GM18909 (cell line): Measurements from ENCODE around the gene ROBO4.

Experiments
- ATAC-seq: cut with Tn5 transposase; IDR thresholded peaks from one replicate; pipeline ENCODE4 v1.9.1; 2021; ENCODE audit warnings: mild to moderate bottlenecking; ENCODE audit not compliant: unreplicated experiment, poor library complexity

The ROBO4 gene

DNA sequence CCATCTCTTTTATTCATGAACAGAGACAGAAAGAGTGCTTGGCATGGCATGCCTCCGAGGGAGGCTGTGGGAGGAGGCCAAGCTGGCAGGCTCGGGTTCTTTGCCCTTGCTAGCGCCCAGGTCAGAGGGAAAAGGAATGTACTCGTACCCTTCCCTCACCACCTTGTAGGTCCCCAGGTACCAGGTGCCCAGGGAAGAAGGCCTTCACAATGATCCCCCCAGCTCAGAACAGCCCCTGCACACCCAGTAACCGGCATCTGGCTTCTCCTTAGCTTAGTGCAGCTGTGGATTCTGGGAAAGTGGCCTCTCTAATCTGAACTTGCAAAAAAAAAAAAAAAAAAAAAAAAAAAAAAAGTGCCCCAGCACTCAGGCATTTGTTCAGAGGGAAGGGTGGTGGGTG lies 22.7 kb upstream of the ROBO4 start:
- no peak for ATAC-seq

DNA sequence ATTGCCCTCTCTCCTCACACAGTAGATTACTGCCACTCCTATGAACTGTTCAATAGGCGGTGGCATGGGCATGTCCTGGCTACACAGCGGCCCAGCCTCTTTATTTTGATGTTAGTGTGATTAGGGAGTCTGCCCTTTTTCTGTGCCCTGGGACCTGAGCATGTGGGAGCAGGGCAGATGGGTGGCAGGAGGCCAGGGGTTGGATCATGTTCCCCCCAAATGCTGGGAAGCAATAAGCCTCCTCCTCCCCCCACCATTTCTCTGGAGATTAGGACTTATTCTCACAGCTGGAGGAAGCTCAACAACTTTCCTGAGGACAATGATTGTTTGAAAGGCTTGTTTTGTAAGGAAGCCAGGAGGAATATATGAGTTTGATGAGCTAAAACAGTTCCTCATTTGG lies 22.2 kb upstream of the ROBO4 start:
- no peak for ATAC-seq

DNA sequence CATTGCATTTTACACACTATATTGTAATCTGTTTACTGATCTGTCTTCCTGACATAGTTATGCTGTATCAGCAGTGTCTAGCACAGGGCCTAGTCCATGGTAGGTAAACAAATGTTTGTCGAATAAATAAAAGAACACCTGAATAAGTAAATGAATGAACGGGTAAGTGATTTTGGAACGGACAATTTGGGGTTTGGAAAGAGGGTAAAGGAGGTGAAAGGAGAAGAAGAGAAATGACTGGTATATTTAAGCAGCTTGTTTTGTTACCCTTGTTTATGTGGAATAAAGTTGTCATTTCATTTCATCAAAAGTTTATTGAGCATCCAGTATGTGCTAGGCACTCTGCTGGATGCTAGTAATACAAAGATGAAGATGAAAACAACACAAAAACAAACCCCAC lies 21.3 kb upstream of the ROBO4 start, which contains the start of gene HEPN1:
Gene HEPN1 (plus strand): TSS at position 301 of the 400 bp plus-strand sequence.
- ATAC-seq: no peak

DNA sequence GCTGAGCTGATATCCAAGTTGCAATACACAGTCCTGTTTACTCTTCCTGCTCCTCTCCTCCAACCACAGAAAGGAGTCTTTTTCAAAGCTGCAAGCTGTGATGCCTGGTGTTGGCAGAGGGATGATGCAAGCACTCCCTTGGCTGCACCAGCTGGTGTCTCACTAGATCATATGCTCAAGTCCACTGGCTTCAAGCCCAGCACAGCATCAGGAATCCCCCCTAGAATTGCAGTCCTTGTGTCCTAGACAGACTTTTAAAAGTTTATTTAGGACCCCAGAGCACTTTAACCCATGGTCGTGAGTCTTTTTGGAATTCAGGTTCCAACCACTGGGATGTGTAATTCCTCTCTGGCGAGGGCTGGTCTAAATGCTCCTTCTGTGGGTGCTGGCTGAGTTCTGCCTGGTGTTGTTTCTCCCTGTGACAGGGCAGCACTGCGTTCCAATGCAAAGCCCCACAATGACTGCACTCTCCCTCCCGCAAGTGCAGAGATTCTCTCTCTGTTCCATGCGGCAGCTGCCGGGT lies 19.5 kb upstream of the ROBO4 start:
- no peak for ATAC-seq

DNA sequence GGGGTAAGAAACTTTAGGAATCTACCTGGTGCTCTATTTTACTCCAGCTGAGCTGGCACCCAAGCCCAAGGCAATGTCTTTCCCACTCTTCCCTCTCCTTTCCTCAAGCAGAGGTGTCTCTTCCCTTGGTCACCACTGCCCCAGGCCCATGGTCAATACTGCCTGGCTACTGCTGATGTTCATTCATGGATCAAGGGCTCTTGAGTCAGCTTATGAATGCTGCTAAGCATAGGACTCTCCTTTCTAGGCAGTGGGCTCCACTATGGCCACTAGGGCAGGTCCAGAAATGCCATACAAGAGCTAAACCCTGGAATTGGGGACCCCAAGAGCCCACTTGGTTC lies 18.7 kb upstream of the ROBO4 start:
- no peak for ATAC-seq

DNA sequence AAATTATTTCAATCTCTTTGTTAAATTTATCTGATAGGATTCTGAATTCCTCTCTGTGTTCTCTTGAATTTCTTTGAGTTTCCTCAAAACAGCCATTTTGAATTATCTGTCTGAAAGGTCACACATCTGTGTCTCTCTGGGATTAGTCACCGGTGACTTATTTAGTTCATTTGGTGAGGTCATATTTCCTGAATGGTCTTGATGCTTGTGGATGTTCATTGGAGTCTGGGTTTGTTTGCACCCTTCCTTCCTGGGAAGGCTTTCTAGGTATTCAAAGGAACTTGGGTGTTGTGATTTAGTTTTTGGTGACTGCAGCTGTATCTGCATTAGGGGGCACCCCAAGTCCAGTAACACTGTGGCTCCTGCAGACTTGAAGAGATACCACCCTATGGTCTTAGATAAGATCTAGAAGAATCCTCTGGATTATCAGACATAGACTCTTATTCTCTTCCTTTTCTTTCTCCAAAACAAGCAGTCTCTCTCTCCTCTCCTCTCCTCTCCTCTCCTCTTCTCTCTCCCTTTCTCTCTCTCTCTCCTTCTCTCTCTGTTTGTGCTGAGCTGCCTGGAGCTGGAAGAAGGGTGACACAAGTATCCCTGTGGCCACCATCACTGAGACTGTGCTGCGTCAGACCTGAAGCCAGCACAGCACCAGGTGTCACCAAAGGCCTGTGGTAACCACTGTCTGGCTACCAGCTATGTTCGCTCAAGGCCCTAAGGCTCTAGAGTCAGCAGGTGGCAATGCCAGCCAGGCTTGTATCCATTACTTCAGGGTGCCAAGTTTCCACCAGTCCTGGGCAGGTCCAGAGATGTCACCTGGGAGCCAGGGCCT lies 18.1 kb upstream of the ROBO4 start:
- no peak for ATAC-seq

DNA sequence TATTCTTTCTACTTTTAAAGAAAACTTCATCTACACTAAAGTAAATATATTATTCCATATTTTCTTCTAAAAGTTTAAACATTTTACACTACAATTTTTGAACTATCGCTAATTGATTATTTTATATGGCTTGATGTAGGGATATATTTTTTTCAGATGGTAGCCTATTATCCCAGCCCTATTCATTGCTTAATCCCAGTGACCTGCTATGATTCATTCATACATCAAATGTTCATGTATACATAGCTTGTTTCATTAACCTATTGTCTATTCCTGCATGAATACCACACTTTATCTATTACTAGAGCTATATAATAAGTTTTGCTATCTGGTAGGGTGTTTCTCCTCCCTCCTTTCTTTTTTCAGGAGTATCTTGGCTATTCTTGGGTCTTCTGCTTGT lies 5.0 kb upstream of the ROBO4 start:
- ATAC-seq: no peak

DNA sequence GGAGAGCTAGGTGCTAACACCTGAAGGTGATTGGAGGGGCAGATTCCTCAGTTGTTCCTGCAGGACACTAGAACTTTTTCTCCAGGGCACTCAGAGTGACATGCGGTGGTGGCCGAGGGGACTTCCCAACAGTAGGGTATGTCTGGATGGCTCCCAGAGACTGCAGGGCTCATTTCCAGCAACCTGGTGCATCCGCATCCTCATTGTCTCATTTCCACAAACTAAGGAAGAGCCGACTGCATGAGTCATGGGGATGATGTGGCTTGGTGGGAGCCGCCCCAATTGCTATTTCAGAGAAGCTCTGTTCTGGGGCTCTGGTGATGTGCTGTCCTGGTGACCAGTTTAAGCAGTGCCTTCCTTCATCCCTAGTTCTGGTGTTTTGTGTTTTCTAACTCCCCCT lies 2.8 kb upstream of the ROBO4 start:
- ATAC-seq: no peak

DNA sequence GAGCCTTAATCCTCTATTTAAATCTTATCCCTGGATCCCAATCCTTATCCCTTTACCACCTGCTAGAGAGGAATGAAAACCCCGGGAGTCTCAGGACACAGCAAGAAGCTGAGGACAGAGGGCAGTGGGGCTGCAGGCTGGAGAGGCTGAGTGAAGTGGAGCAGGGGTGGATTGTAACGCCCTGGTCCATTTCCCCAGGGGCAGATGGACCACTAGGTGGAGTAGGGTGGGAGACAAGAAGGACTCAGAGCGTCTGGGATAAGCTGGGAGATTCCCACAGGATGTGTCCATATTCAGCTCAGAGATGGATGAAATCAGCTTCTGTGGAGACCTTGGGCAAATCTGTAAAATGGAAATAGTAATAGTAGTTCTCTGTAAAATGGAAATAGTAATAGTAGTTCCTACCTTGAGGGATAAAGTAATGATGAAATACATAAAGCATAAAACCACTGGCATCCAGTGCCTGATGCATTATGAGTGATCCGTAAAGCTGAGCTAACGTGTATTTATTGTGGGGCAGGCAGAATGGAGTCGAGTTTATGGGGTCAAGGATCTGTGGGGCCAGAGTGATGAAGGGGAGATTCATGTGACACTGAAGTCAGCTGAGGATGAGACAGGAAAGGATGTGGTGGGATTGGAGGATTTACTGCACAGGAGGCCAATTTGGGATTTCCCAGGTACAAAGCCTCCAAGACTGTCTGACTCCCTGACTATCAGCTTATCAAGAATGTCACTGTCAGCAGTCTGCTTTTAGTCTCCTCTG lies 1.9 kb upstream of the ROBO4 start:
- no peak for ATAC-seq

DNA sequence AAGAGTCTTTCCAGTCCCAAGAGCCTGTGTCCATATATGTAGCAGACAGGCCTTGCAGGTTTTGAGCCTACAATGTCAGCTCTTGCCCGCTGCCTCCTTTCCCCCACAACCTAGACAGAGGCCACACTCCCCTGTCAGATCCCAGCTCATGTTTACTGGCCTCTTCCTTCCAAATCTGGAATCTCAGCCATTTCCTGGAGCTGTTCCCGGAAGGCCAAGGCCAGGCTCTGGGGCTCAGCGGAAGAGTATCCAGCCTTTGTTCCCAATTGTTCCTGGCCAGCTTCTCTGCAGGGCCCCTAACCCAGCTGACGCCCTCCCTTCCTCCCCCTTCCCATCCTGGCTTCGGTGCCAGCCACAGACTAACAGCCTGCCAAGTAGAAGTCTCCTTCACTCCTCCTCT lies 1.0 kb upstream of the ROBO4 start:
- ATAC-seq: no peak

DNA sequence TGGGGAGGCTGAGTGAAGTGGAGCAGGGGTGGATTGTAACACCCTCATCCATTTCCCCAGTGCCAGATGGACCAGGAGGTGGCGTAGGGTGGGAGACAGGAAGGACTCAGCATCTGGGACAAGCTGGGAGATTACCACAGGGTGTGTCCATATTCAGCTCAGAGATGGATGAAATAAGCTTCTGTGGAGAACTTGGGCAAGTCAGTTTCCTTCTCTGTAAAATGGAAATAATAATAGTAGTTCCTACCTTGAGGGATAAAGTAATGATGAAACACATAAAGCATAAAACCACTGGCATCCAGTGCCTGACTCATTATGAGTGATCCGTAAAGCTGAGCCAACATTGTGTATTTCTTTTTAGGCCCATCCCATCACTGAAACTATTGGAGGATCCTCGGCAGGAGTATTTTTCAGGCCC lies 607 bp upstream of the ROBO4 start:
- no peak for ATAC-seq

DNA sequence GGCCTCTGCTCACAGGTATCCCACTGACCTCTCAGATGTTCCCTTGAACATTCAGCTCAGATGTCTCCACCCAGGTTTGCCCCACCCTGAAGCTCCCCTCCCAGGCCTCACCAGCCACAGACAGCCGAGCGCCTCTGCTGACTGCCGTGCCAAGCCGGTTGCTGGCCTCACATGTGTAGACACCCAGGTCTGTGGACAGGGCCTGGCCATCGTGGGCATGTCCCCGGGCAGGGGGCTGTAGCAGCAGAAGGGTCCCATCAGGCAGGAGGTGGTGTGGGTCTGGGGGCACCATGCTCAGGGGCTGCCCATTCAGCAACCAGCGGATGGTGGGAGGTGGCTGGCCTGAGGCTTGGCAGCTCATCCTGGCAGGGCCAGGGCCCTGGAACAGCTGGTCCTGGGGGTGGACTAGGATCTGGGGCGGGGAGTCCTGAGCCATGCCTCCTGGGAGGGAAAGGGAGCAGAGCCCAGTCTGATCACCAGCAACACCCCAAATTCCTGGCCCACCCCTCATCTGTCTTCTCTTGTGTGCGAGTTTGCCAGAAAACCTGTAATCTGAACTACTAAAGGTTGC lies 759 bp downstream of the ROBO4 start:
- no peak for ATAC-seq

DNA sequence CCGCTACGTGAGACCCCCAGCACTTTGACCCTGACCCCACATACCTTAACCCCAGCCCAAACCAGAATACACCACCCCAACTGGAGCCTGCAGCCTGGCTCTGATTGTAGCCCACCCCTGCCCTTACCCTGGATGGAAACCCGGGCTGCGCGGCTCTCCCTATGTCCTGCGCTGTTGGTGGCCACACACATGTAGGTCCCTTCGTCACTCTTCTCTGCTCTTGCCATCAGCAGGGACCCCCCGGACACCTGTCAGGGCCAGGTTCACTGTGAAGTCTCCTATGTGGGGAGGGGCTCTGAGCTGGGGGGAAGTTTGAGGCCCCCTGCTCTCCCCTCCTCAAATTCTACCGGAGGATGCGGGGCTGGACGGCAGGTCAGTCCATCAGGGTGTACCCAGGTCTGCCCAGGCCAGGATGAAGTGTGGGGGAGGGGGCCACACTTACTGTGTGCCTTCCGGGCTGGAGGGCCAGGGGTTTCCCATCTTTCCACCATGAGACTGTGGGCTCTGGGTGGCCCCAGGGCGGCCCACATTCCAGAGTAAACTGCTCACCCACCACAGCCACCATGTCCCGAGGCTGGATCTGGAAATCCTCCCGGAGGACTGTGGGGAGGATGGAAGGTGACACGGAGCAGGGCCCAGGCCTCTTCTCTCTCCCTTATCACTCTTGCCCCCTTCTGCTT lies 1.5 kb downstream of the ROBO4 start:
- ATAC-seq: no peak

DNA sequence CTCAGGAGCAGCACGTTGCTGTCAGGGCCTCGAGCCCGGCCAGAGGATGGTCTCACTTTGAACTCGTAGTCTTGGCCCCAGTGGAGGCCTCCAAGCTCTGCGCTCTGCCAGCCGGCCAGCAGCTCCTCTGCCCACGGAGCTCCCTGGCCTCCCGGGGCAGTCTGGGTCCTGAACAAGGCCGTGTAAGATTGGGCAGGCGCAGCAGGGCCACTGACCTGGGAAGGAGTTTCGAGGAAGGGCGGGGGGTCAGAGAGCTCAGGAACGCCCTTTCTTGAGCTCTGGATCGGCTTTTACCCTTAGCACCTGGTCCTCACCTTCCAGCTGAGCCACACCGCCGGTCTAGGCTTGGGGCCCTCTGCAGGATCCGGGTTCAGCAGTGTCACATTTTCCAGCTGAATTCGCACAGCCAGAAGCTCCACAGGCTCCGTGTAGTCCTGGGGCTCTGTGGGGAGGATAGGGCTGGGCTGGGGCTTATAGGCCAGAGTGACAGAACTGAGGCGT lies 2.1 kb downstream of the ROBO4 start:
- ATAC-seq: no peak

DNA sequence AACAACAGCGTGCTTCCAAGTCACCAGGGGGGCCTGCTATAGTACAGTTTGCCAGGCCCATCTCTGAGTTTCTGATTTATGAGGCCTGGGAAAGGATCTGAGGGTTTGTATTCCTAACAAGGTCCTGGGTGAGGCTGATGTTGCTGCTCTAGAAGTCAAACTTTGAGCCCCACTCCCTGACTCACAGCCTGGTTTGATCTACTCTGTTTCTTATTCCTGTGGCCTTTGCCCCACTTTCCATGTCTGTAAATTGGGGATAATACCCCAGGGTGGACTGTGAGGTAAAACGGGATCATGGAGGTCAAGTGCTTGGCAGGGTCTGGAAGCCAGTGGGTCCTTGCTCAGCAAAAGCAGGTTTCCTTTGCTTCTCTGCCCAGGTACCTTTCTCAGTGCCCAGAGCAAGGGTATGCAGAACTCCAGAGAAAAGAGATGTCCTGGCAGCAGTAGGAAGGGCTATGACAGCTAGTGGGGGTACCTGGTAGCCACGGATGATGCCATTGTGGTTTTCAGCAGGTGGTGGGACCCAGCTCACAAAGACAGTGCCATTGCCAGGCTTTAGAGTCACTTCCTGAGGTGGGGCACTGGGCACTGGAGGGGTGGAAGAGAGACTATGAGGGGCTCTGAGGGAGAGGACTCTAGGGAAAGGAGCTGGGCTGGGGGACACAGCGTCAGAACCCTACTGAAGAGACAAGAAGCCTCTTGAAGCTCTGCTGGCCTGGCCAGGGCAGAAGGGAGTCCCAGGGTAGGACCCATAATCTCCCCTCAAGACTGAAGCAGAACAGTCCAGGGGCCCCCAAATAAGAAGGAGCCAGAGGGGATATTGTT lies 2.8 kb downstream of the ROBO4 start:
- no peak for ATAC-seq

DNA sequence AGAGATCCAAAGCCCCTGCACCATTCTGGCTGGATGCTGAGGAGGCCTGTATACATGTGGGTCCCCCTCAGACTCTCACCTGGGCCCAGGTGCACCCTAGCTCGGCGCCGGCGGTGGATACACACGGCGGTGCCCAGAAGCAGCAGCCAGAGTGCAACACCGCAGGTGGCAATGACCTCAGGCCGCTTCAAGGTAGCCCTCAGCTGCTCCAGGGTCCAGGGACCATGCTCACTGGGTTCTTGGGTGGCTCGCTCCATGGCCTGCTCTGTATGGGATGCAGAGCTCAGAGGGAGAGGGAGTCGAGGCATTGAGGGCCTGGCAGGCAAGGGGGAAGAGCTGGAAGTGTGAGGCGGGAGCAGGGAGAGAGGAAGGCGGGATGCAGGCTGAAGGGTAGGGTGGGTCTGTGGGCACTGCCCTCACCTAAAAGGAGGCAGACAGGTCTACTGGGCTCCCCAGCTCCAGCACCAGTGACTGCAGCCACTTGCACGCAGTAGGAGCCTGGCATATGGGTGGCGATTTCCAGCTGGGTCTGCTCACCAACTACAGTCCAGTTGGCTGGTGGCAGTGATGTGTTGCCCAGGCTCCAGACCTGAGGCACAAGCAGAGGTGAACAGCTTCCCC lies 3.8 kb downstream of the ROBO4 start:
- ATAC-seq: no peak

DNA sequence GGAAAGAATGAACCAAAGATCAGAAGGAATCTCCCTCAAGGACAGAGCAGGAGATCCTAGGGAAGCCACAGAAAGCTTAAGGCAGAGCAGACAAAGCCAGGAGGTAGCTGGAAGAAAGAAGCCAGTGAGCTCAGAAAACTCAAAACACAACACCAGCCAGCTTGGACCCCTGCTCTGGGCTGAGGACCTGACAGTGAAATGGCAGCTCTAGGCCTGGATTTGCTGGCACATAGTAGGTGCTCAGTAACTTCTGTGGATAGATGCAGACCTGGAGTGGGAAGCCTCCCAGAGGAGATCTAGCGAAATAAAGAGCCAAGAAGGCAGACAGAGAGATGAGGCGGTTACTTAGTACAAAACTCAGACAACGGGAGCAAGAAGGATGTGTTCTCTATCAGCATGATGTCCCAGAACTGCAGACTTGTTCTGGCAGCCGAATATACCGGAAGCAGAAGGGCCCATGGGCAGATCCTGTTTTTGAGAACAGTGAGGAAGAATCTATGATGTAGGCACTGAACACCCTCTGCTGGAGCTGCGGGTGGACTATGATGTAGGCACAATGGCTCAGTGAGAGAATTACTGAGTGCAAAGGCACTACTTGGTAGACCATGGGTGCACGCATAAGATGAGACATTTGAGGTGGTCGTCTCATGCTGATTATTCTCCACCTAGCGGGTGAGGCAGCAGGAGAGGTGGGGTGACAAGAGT lies 4.8 kb downstream of the ROBO4 start:
- no peak for ATAC-seq

DNA sequence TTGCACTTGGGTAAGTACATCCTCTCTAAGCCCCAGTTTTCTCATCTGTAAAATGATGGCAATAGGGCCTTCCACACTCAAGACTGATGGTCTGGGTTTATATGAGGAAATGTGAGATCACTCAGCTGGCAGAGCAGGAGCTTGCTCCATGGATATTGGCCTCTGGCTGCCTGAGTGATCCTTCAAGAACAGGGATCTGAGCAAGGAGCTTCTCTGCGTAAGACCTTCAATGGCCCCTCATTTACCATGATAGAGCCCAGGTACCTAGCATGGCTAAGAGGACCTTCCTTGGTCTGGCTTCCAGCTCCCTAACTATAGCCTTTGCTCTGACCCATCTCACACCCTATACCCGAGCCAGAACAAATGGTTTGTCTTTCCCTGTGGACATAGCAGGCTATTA lies 5.5 kb downstream of the ROBO4 start:
- ATAC-seq: no peak
